HG03103 (cell line): ENCODE data around the gene BTLA.
"Not testable (repeated sequence)": the region's sequence is repeated elsewhere in the genome, so short reads cannot be mapped to it uniquely, and the experiment has no call there.

ENCODE experiments used
- ATAC-seq: cut with Tn5 transposase; IDR thresholded peaks from one replicate; pipeline ENCODE4 v1.9.1; 2021; ENCODE audit warnings: low read depth; ENCODE audit not compliant: unreplicated experiment

Gene BTLA

DNA sequence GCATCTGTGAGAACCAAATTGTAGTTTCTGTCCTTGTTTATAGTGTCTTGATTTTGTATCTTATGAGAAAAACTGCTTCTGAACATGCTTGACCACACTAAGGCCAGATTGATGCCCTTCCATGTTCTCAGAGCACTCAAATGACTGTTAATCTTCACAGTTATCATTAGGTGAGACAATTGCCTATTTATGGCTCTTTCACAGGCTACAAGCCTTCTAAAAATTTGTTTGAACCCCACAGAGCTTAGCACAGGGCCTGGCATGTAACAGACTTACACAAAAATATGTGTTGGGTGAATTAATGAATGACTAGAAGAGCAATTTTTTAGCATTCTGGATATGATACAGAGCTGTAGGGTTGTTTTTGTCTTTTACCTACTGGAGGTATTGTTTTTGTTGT, 43.1 kb downstream of the BTLA start:
- ATAC-seq = no peak

DNA sequence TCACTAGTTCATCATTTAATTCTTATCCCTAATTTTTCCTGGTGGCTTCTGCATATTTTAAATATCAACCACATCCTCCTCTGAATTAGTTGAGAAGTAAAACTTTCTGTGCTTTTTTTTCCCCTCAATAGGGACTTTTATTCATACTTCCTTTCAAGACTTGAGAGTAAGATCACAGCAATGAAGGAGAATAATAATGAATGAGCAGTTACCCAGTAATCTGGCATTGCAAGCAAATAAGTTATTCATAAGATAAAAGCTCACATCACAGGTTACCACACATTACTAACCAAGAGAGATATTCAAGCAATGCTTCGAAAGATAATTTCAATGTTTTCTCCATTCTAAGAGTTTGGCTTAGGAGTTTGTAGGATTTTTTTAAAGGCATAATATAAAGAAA, 50.3 kb downstream of the BTLA start:
- no peak for ATAC-seq

DNA sequence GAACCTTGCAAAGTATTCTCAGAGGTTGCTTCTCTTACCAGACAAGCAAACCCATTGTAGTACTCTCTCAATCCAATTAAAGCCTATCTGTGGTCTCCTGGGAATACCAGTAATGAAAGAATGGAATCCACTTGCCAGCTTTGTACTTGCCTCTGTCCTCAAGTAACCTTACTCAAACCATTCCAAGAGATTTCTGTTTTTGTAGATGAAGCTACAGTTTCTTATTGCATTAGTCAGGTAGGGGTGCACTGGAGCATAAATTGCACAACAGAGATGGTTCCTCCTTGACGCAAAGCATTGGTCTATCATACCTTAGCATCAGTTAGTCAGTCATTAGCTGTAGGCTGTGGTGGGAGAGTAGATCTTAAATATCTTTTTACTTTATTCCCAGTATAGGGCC, 52.9 kb downstream of the BTLA start:
- ATAC-seq = no peak

DNA sequence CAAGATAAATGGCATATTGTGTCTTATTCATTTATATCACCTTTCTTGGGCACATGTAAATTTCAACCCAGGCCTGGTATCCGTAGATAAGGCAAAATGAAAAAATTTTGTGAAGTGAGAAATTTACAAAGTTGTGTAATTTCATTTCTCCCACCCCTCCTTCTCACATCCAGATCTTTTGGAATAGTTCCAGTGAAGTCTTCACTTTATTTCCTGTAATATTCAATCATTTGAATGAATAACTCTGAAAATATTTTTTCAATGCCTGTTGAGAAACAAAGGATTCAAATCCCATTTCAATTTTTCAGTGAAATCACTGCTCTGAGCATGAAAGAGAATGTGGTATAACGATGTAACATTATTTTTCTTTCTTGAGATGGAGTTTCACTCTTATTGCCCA, 53.4 kb downstream of the BTLA start:
- no peak for ATAC-seq

DNA sequence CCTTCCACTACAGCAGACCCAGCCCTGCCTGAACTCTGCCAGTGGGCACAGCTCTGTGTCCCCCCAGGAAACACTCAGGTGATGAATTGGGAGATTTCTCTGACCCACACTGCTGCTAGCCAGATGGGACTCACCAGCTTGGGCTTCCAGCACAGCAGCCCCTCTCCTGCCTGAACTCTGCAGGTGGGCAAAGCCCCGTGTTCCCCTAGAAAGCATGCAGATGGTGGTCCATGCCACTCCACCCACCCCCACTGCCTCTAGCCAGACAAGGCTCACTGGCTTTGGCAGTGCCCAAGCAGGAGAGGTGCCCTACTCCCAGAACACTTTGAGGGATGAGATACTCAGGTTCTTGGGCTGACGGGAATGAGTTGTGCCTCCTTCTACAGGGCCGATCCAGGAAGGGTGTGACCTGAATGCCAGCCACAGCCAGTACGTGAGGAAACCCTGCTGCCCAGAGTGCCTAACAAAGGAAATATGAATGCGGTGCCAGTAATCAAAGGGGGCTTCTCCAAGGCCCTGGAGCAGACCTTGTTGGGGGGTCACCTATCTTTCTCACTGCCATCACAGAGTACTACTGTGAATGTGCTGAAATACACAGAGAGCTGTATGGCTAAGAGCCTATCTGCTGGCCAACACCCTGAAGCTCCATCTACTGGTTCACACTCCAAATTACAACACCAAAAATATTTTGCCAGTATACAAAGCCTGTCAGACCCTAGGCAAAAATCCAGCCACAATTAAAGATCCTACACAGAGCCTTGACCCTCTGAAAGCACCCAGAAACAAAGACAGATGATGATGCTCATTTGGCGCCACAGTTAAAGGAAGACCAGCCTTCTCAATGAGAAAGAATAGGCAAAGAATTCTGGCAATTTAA, 61.9 kb downstream of the BTLA start:
- no peak for ATAC-seq

DNA sequence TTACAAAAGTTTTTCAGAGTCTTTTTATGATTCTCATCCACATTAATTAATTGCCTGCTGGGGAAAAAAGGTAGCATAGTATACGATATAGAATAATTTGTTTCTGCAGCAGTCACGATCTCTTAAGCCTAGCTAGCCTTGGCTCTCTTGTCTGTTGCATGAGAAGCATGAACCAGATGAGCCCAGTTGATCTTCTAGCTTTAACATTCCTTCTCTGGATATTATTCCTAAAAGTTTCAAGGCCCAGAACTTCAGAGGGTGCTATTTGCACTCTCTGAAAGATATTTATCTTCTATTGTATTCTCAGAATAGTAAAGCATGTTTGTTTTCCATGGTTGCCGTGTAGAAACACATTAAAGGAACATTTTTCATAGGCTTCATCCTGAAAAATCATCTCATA, 69.3 kb downstream of the BTLA start:
- no peak for ATAC-seq

DNA sequence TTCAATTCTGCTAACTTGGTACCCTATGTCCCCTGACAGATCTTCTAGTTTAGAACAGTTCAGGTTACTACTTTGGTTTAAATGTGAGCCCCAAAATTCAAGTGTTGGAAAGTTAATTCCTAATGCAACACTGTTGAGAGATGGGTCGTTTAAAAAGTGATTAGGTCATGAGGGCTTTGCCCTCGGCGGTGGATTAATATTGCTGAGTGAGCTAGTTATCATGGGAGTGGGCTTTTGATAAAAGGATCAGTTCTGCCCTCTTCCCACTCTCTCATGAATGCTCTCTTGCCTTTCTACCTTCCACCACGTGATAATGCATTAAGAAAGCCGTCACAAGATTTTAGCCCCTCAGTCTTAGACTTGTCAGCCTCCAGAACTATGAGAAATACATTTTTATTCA, 72.1 kb downstream of the BTLA start:
- ATAC-seq = no peak

DNA sequence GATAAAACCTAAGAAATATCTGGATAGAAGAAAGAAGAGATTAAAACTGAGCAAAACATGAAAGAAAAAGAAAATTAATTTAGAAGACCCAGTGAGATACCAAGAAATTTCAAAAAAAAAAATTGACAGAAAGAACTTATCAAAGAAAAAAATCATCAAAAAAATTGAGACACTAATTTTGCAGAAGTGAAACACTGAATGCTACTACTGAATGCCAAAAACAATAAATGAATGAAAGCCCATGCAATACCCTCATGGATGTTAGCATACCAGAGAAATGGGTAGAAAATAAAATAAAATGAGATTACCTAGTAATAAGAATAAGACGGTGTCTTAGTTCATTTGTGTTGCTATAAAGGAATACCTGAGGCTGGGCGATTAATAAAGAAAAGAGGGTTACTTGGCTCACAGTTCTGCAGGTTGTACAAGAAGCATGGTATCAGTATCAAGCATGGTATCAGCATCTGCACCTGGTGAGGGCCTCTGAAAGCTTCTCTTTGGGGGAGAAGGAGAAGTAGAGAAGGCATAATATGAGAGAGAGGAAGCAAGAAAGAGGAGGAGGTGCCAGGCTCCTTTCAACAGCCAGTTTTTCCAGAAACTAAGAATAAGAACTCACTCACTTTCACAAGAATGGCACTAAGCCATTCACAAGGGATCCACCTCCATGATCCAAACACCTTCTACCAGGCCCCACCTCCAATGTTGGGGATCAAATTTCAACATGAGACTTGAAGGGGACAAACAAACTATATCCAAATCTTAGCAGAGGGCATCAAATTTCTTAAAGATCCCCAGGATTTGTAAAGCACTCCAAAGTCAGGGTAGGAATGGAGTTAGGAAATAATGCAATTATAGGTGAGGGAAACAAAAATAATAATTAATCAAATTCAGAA, 73.2 kb downstream of the BTLA start:
- peak; percentile 73 for ATAC-seq

DNA sequence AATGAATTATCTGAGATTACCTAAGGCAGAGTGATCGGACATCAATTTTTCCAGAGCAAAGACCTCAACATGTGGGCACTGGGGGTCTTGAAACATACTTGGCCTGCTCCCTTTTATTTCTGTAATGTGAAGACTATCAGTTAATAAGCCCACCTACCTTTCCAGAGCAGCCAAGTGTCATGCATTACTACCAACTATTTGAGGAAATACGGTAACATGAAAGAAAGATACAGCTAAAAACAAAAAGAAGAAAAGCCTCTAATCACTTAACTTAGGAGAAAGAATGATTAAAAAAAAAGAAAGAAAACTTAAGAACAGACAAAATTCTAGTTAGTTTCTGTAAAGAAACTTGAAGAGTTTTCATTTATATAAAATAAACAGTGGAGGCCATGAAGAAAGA, 73.9 kb downstream of the BTLA start:
- ATAC-seq = no peak

DNA sequence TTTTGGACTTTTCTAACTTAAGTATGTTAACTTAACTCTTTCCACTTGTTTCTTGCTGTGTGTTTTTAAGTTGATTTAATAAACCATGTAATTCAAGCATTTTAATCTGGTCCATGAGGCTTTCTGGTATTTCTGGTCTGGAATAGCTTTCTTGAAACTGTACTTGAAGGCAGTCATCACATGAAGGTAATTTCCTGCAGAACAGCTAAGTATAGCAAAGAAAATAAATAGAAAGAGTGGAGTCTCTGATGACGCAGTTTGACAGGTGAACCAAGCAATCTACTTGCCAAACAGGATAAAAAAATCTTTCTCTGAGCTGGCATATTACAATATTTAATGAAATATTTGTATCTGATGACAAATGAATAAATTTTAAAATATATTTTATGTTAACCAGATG, 74.9 kb downstream of the BTLA start:
- no peak for ATAC-seq

DNA sequence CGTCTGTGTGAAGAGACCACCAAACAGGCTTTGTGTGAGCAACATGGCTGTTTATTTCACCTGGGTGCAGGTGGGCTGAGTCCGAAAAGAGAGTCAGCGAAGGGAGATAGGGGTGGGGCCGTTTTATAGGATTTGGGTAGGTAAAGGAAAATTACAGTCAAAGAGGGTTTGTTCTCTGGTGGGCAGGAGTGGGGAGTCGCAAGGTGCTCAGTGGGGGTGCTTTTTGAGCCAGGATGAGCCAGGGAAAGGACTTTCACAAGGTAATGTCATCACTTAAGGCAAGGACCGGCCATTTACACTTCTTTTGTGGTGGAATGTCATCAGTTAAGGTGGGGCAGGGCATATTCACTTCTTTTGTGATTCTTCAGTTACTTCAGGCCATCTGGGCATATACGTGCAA, 76.4 kb downstream of the BTLA start:
- not testable (repeated sequence) for ATAC-seq

DNA sequence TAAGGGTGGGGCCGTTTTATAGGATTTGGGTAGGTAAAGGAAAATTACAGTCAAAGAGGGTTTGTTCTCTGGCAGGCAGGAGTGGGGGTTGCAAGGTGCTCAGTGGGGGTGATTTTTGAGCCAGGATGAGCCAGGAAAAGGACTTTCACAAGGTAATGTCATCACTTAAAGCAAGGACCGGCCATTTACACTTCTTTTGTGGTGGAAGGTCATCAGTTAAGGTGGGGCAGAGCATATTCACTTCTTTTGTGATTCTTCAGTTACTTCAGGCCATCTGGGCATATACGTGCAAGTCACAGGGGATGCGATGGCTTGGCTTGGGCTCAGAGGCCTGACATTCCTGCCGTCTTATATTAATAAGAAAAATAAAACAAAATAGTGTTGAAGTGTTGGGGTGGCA, 80.7 kb downstream of the BTLA start:
- not testable (repeated sequence) for ATAC-seq

DNA sequence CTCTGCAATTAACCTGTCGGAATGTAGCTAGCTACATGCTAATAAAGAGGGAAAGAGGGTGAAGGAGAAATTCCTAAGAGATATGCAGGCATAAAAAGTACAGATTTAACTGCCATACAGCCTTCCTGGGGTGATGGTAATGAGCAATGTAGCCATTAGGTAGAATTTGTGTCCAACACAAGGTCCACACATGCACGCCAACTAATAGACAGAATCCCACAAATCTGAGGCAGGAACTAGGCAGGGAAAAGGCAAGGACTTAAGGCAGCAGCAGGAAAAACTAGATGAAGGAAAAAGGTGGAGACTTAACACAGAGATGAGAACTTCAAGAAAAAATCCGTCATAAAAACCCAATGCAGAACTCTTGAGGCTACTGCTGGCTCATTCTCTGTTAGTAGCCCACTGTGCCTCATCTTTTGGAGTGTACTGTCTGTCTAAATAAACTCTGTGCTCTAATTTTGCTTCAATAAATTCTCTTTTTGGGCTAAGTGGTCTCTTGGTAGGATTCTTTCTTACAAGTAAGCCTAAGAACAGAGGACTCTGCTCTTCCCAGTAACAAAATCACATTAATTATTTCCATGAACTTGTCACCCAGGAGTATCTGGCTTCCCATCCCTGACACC, 81.5 kb downstream of the BTLA start:
- no peak for ATAC-seq

DNA sequence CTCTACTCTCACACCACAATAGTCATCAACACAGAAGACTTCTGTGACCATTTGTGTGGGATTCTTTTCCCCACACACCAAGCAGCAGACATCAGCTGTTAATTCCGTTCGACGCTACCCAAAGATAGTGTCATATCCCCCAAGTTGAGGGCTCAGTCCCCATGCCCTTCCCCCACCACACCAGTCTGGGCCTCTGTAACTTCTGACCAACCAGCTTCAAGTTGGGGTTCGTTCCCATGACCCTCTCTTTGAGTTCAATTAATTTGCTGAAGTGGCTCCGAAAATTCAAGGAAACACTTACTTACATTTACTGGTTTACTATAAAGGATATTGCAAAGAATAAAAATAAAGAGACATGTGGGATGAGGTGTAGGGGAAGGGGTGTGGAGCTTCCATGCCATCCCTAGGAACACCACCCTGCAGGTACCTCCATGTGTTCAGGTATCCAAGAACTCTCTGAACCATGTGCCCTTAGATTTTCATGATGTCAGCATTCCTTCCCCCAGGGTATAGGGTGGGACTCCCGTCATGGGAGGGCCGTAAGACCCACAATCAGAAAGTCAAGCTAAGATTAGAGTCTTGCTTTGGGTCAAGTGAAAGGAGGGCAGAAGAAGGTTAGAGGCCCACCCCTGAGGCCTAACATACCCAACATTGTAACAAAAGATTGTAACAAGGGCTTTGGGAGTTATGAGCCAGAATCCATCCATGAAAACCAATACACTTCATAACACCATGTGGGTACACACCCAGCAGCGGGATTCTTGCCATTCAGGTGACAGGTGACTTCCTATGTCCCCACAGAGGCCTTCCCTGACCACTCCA, 82.7 kb downstream of the BTLA start:
- no peak for ATAC-seq

DNA sequence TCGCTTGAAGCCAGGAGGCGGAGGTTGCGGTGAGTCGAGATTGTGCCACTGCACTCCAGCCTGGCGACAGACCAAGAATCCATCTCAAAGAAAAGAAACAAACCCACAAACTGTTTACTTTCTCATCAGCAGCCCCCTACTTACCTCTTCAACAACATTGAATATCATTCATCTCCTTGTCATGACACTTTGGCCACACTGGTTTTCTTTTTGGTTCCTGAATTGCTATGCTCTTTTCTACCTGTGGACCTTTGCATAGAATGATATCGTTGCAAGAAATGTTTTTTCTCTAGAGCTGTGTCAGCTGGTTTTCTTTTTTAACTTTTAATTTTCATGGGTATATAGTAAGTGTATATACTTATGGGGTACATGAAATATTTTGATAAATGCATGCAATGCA, 83.9 kb downstream of the BTLA start:
- ATAC-seq = no peak
